HepG2 (cell line): ENCODE data around the gene ZNF277. TPM values are rescaled to one million over a fixed set of nuclear protein-coding genes. Genes with fewer than 3 reads are reported as not detected.
A peak's percentile ranks its signal among the peaks of the same experiment; 100 is the strongest.

Source experiments
- ATAC-seq: fragments of 200-7000 bp; cut with Tn5 transposase; 3 replicates; pipeline ENCODE4 v1.9.1; 2020; ENCODE audit warnings: mild to moderate bottlenecking, moderate library complexity
- BruUV-seq: library from RNA; stranded (reverse); fragments of 400-500 nt; replicated peaks from 2 replicates; lab custom pipeline; 2021; lab: Mats Ljungman, UMichigan
- CTCF ChIA-PET: fragments of 300-600 bp; formaldehyde crosslinking; extraction: SDS; loops from one replicate; lab custom pipeline; 2021; ENCODE audit warnings: low total read pairs, inconsistent platforms, low intra/inter-chr PET ratio; lab: Yijun Ruan, JAX
- POLR2A ChIA-PET: fragments of 350-600 bp; sonication (Branson Sonifier 250); formaldehyde crosslinking; loops from one replicate; lab custom pipeline; 2020; ENCODE audit warnings: antibody characterized with exemption, inconsistent platforms; lab: Yijun Ruan, JAX
- DNase-seq: peaks from one replicate; pipeline ENCODE4 v3.0.0-alpha.2; 2015; ENCODE audit warnings: low spot score
- FAIRE-seq: peaks from 3 replicates; lab custom pipeline; 2011; peaks lifted over from hg19 to GRCh38; lab: Jason Lieb, UNC
- H2AFZ ChIP-seq: one replicate; pipeline ENCODE4 v1.6.1; 2011; ENCODE audit warnings: low read length, inconsistent platforms
- H3K27ac ChIP-seq: fragments of 300-600 bp; 3 replicates; pipeline ENCODE4 v1.8.0; 2011; ENCODE audit warnings: mixed run types, mild to moderate bottlenecking, mixed read lengths, low read length, inconsistent platforms; ENCODE audit not compliant: insufficient read depth; ENCODE audit errors: extremely low read length
- H3K27me3 ChIP-seq, 2 experiments: fragments of 200-600 bp in 1 of 2; 2 replicates in 1 of 2; 3 replicates in 1 of 2; pipeline versions ENCODE4 v1.6.0 to v1.8.0; 2011; ENCODE audit warnings: low read length in 2 of 2, mild to moderate bottlenecking in 2 of 2, moderate library complexity in 2 of 2, inconsistent platforms in 1 of 2; ENCODE audit not compliant: insufficient read depth in 2 of 2, control insufficient read depth in 1 of 2
- H3K36me3 ChIP-seq, 2 experiments: fragments of 200-600 bp in 1 of 2; replicated peaks in 1 of 2; 2 replicates in 1 of 2; 3 replicates in 1 of 2; pipeline versions ENCODE4 v1.5.1 to v1.8.0; 2011; ENCODE audit warnings: low read length in 2 of 2, inconsistent platforms in 1 of 2; ENCODE audit not compliant: insufficient read depth in 2 of 2, control insufficient read depth in 1 of 2
- H3K4me1 ChIP-seq: 2 replicates; pipeline ENCODE4 v1.5.1; 2012; ENCODE audit warnings: low read length, inconsistent platforms; ENCODE audit not compliant: insufficient read depth
- H3K4me2 ChIP-seq: 2 replicates; pipeline ENCODE4 v1.6.0; 2011; ENCODE audit warnings: low read depth, low read length, inconsistent platforms
- H3K4me3 ChIP-seq, 3 experiments: fragments of 200-600 bp in 1 of 3; sonication (generic), shearing (Covaris generic) in 1 of 3; replicated peaks in 1 of 3; 2 replicates each; pipeline ENCODE4 v1.5.1; 2011 to 2016; ENCODE audit warnings: low read length in 3 of 3, inconsistent platforms in 2 of 3, low read depth in 2 of 3, mild to moderate bottlenecking in 2 of 3, control low read depth in 1 of 3, mixed read lengths in 1 of 3; ENCODE audit not compliant: insufficient read depth in 1 of 3
- H3K79me2 ChIP-seq: one replicate; pipeline ENCODE4 v1.6.1; 2011; ENCODE audit warnings: low read length, inconsistent platforms; ENCODE audit not compliant: insufficient read depth
- H3K9ac ChIP-seq: 2 replicates; pipeline ENCODE4 v1.6.0; 2011; ENCODE audit warnings: mild to moderate bottlenecking, low read depth, low read length, inconsistent platforms; ENCODE audit not compliant: insufficient read depth
- H3K9me3 ChIP-seq: 2 replicates; pipeline ENCODE4 v1.5.1; 2012; ENCODE audit warnings: mild to moderate bottlenecking, low read length
- H4K20me1 ChIP-seq: 2 replicates; pipeline ENCODE4 v1.6.0; 2011; ENCODE audit warnings: inconsistent platforms, mild to moderate bottlenecking, low read length, moderate library complexity; ENCODE audit not compliant: insufficient read depth
- AGO1 ChIP-seq: fragments of 200-400 bp; formaldehyde crosslinking; IDR thresholded peaks from 2 replicates; pipeline ENCODE4 v1.6.1; 2017; ENCODE audit warnings: mild to moderate bottlenecking, low read depth, low read length, moderate library complexity; ENCODE audit not compliant: poor library complexity, severe bottlenecking
- ELF3 ChIP-seq: IDR thresholded peaks from 2 replicates; pipeline ENCODE4 v1.6.1; 2016; ENCODE audit warnings: missing genetic modification reagents, missing compliant biosample characterization
- KDM5B ChIP-seq: sonication (generic); formaldehyde crosslinking; IDR thresholded peaks from 2 replicates; pipeline ENCODE4 v1.4.0; 2020; ENCODE audit warnings: missing genetic modification reagents, mild to moderate bottlenecking, borderline replicate concordance
- PHF20 ChIP-seq: sonication (generic); formaldehyde crosslinking; IDR thresholded peaks from 2 replicates; pipeline ENCODE4 v1.5.0; 2020; ENCODE audit warnings: mild to moderate bottlenecking, missing genetic modification reagents
- RAD21 ChIP-seq: fragments of 450-650 bp; formaldehyde crosslinking; IDR thresholded peaks from 2 replicates; pipeline ENCODE4 v1.5.0; 2020; ENCODE audit warnings: mild to moderate bottlenecking
- SPEN ChIP-seq: sonication (generic); formaldehyde crosslinking; IDR thresholded peaks from 2 replicates; pipeline ENCODE4 v1.5.1; 2020; ENCODE audit warnings: low read depth, mild to moderate bottlenecking, missing genetic modification reagents
- TEAD3 ChIP-seq: optimal IDR thresholded peaks from 2 replicates; pipeline ENCODE3; 2016; ENCODE audit warnings: borderline replicate concordance
- WIZ ChIP-seq: sonication (generic); formaldehyde crosslinking; IDR thresholded peaks from 2 replicates; pipeline ENCODE4 v1.5.1; 2020; ENCODE audit warnings: mild to moderate bottlenecking, missing genetic modification reagents
- ZBTB14 ChIP-seq: sonication (generic); formaldehyde crosslinking; IDR thresholded peaks from 2 replicates; pipeline ENCODE4 v1.4.0; 2020; ENCODE audit warnings: missing genetic modification reagents
- ZNF354B ChIP-seq: sonication (generic); formaldehyde crosslinking; IDR thresholded peaks from 2 replicates; pipeline ENCODE4 v1.8.0; 2022; ENCODE audit warnings: mild to moderate bottlenecking, missing genetic modification reagents
- ZNF451 ChIP-seq: sonication (generic); formaldehyde crosslinking; IDR thresholded peaks from 2 replicates; pipeline ENCODE4 v1.5.0; 2020; ENCODE audit warnings: mild to moderate bottlenecking, missing genetic modification reagents
- ZNF460 ChIP-seq: sonication (generic); formaldehyde crosslinking; IDR thresholded peaks from 2 replicates; pipeline ENCODE4 v1.5.1; 2020; ENCODE audit warnings: missing genetic modification reagents, mild to moderate bottlenecking, borderline replicate concordance
- ZNF484 ChIP-seq: sonication (generic); formaldehyde crosslinking; IDR thresholded peaks from 2 replicates; pipeline ENCODE4 v1.5.1; 2020; ENCODE audit warnings: mild to moderate bottlenecking, low read depth, missing genetic modification reagents, borderline replicate concordance
- ZNF891 ChIP-seq: sonication (generic); formaldehyde crosslinking; IDR thresholded peaks from 2 replicates; pipeline ENCODE4 v1.5.0; 2020; ENCODE audit warnings: mild to moderate bottlenecking, missing genetic modification reagents
- WGBS: methylation state at CpG from one replicate; pipeline ENCODE4 v1.1.6; 2017; ENCODE audit warnings: low lambda C conversion rate; 5-methylcytosine and 5-hydroxymethylcytosine counted together
- in situ Hi-C: cut with HindIII; loops from 2 replicates; pipeline ENCODE4 v1.10.0; 2017; ENCODE audit warnings: low pct_unique_long_range_greater_than_20kb; ENCODE audit not compliant: extremely low pct_ligation_motif_present
- intact Hi-C: fragments of 100-400 bp; cut with micrococcal nuclease; formaldehyde crosslinking; loops from one replicate; pipeline ENCODE4 v1.10.0; 2022; ENCODE audit not compliant: unreplicated experiment
- polyA plus RNA-seq, 8 experiments: library from polyadenylated mRNA; depleted of rRNA in 3 of 8; stranded (reverse) in 7 of 8; unstranded in 1 of 8; fragments of >200 nt; fragmentation: Illumina TruSeq in 4 of 8; extraction: Trizol in 4 of 8; gene quantifications; 2 replicates each; pipeline versions ENCODE4 v1.2.1 to v1.2.3, GENCODE V29; 2011 to 2016; ENCODE audit warnings: low read depth in 4 of 8, missing spikeins in 1 of 8, mixed read lengths in 1 of 8; ENCODE audit not compliant: insufficient read depth in 1 of 8
- total RNA-seq, 5 experiments: library from RNA; depleted of rRNA; stranded (reverse); fragments of >200 nt; fragmentation: Illumina TruSeq; extraction: Trizol; gene quantifications; 2 replicates each; pipeline ENCODE4 v1.2.3, GENCODE V29; 2016; ENCODE audit warnings: low read depth in 1 of 5

The ZNF277 gene
- total and polyA plus RNA-seq, 2 of the 13 experiments (the other 11 are each of a cell fraction or from before 2014, with no cell fraction given), result 29.1 to 30.1 TPM

GRCh38 chr7:112336936-112337576 is 130.6 kb downstream of the ZNF277 start:
- in situ Hi-C loops, result no loop called here
- H3K27me3 ChIP-seq, result no peaks in the 10 kb centered on the region

GRCh38 chr7:112337892-112338291 is 131.4 kb downstream of the ZNF277 start:
- Histone ChIP-seq H3K9me3 (no peaks in the 10 kb centered on the region), H3K36me3 (peaks cover 3 to 10% of the 10 kb centered on the region in 2 experiments), H3K9ac (no peak overlapping the region), H2AFZ (no peak overlapping the region), H3K4me2 (no peak overlapping the region), H3K79me2 (no peaks in the 10 kb centered on the region), H3K4me3 (no peak overlapping the region)
- in situ Hi-C loops, result no loop called here
- no peak for TF ChIP-seq KDM5B (CRISPR knock-in tag)
- TF ChIP-seq ZNF484, result no peak
- no peak for TF ChIP-seq ZNF451 (CRISPR knock-in tag)
- no peak for TF ChIP-seq ZNF460
- TF ChIP-seq SPEN (CRISPR knock-in tag), result no peak
- TF ChIP-seq WIZ (CRISPR knock-in tag), result no peak
- TF ChIP-seq ZBTB14, result no peak
- TF ChIP-seq TEAD3 (CRISPR knock-in tag), result no peak
- TF ChIP-seq ELF3 (CRISPR knock-in tag), result no peak
- no peak for TF ChIP-seq ZNF891 (CRISPR knock-in tag)
- TF ChIP-seq RAD21 (CRISPR knock-in tag), result no peak
- no peak for TF ChIP-seq ZNF354B
- TF ChIP-seq AGO1, result no peak
- TF ChIP-seq, all 625 proteins: peak for 0
- CTCF ChIA-PET, result no interaction called here
- no TSS peak for BruUV-seq
- peaks cover 17% of the 10 kb centered on the region for H3K4me1 ChIP-seq
- intact Hi-C loops, result loop anchor here (2.0 kb wide), 1 partner anchor 39 kb away; no protein-coding TSS in a partner anchor
- FAIRE-seq (no peak), ATAC-seq (no peak), DNase-seq (no peak)
- H3K27ac ChIP-seq, result no peak overlapping the region
- POLR2A ChIA-PET, result no interaction called here
- no peaks in the 10 kb centered on the region for H4K20me1 ChIP-seq
- H3K27me3 ChIP-seq, result no peaks in the 10 kb centered on the region
- 95% methylated on average over 2 of the region's 2 CpGs for WGBS

More at GRCh38 chr7:112336936-112337576, 130.6 kb downstream of the ZNF277 start:
- intact Hi-C loops, result no loop called here
- 94% methylated on average over 8 of the region's 8 CpGs for WGBS
- H3K9ac ChIP-seq, result no peak overlapping the region
- CTCF ChIA-PET, result no interaction called here
- no peak for TF ChIP-seq PHF20
- TF ChIP-seq, all 625 proteins: peak for 0
- Histone ChIP-seq H3K36me3 (peaks cover 3 to 10% of the 10 kb centered on the region in 2 experiments), H3K4me2 (no peak overlapping the region), H3K27ac (peak overlapping the region; percentile 21), H3K4me3 (no peak overlapping the region), H3K9me3 (no peaks in the 10 kb centered on the region), H4K20me1 (no peaks in the 10 kb centered on the region), H2AFZ (no peak overlapping the region), H3K4me1 (peaks cover 17% of the 10 kb centered on the region), H3K79me2 (no peaks in the 10 kb centered on the region)
- no TSS peak for BruUV-seq
- POLR2A ChIA-PET, result no interaction called here
- ATAC-seq (no peak), FAIRE-seq (no peak), DNase-seq (no peak)
